NCI-H2171 (cell line): Measurements from ENCODE around the gene SAFB.
"Not testable (repeated sequence)": the region's sequence is repeated elsewhere in the genome, so short reads cannot be mapped to it uniquely, and the experiment has no call there.

ENCODE experiments used
- DNase-seq: peaks from one replicate; lab custom pipeline; 2025; lab: John Stamatoyannopoulos, UW

SAFB gene

GRCh38 chr19:5595129-5595528 is 27.8 kb upstream of the SAFB start:
- no peak for DNase-seq

- DNase-seq = no peak
Observed at GRCh38 chr19:5595745-5596144, 27.1 kb upstream of the SAFB start.

- DNase-seq = no peak
Observed at GRCh38 chr19:5600797-5601196, 22.1 kb upstream of the SAFB start.

GRCh38 chr19:5603626-5604025 is 19.3 kb upstream of the SAFB start:
- no peak for DNase-seq

GRCh38 chr19:5605362-5605761 is 17.5 kb upstream of the SAFB start:
- DNase-seq = no peak

GRCh38 chr19:5607318-5608275 is 15.3 kb upstream of the SAFB start:
- no peak for DNase-seq

- no peak for DNase-seq
Observed at GRCh38 chr19:5608291-5608690, 14.6 kb upstream of the SAFB start.

- DNase-seq = not testable (repeated sequence)
Observed at GRCh38 chr19:5608766-5609165, 14.1 kb upstream of the SAFB start.

GRCh38 chr19:5609881-5610448 is 12.9 kb upstream of the SAFB start:
- DNase-seq = no peak

- no peak for DNase-seq
Observed at GRCh38 chr19:5612891-5613865, 9.7 kb upstream of the SAFB start.

GRCh38 chr19:5615756-5616327 is 7.0 kb upstream of the SAFB start:
- no peak for DNase-seq

- DNase-seq = no peak
Observed at GRCh38 chr19:5617080-5617479, 5.8 kb upstream of the SAFB start.

GRCh38 chr19:5618591-5618990 is 4.3 kb upstream of the SAFB start:
- no peak for DNase-seq

- no peak for DNase-seq
Observed at GRCh38 chr19:5619946-5620345, 2.9 kb upstream of the SAFB start.

- DNase-seq = no peak
Observed at GRCh38 chr19:5621311-5621944, 1.5 kb upstream of the SAFB start.

GRCh38 chr19:5621945-5622464 is 878 bp upstream of the SAFB start:
- DNase-seq = no peak

GRCh38 chr19:5623397-5624017 is 624 bp downstream of the SAFB start:
- DNase-seq = no peak

- DNase-seq = no peak
Observed at GRCh38 chr19:5624018-5624663, 1.3 kb downstream of the SAFB start.

GRCh38 chr19:5624741-5625278 is 1.9 kb downstream of the SAFB start:
- DNase-seq = no peak

GRCh38 chr19:5625641-5626040 is 2.8 kb downstream of the SAFB start:
- DNase-seq = no peak
